HG03354 (cell line): ENCODE results near the gene FNDC3B.
A peak's percentile ranks its signal among the peaks of the same experiment; 100 is the strongest.
"Not testable (repeated sequence)": the region's sequence is repeated elsewhere in the genome, so short reads cannot be mapped to it uniquely, and the experiment has no call there.

ENCODE experiments used
- ATAC-seq: cut with Tn5 transposase; IDR thresholded peaks from one replicate; pipeline ENCODE4 v1.9.1; 2021; ENCODE audit warnings: mild to moderate bottlenecking; ENCODE audit not compliant: unreplicated experiment, poor library complexity, severe bottlenecking

Gene FNDC3B

DNA sequence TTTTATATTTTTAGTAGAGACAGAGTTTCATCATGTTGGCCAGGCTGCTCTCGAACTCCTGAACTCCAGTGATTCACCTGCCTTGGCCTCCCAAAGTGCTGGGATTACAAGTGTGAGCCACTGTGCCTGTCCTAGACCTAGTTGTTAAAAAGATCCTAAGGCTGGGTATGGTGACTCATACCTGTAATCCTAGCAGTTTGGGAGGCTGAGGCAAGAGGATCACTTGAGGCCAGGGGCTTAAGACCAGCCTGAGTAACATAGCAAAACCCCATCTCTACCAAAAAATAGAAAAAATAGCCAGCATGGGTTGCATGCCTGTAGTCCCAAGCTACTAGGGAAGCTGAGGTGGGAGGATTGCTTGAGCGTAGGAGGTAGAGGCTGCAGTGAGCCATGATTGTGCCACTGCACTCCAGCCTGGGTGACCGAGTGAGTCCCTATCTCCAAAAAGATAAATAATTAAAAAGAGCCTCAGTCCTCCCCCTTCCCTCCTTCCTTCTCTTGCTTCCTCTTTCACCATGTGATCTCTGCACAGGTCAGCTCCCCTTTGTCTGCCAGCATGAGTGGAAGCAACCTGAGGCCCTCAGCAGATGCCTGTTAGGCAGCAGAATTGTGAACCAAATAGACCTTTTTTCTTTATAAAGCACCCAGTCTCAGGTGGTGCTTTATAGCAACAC, 9.8 kb upstream of the FNDC3B start:
- no peak for ATAC-seq

DNA sequence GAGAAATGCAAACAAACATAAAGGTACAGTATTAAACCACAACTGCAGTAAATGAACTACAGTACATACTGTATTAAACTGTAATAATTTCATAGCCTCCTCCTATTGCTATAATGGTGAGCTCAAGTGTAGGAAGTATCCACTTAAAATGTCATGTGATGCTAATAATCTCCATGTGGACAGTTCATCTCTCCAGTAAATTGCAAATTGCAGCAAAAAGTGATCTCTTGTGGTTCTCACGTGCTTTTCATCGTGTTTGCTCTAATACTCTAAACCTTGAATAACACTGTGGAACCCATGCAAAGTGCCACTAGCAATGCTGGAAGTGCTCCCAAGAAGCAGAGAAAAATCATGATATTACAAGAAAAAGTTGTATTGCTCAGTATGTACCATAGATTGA, 9.2 kb upstream of the FNDC3B start:
- no peak for ATAC-seq

DNA sequence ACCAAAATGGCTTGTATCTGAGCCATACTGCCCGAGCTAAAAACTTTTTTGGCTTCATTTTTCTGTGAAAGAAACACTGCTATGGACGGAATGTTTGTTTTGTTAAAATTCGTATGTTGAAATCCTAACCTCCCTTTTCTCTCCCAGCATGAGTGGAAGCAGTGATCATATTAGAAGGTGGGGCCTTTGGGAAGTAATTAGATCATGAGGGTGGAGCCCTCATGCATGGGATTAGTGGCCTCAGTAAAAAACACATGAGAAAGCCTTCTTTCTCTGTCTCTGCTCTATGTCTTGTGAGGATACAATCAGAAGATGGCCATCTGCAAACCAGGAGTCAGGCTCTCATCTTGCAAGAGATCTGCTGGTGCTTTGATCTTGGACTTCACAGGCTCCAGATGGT, 7.4 kb upstream of the FNDC3B start:
- no peak for ATAC-seq

DNA sequence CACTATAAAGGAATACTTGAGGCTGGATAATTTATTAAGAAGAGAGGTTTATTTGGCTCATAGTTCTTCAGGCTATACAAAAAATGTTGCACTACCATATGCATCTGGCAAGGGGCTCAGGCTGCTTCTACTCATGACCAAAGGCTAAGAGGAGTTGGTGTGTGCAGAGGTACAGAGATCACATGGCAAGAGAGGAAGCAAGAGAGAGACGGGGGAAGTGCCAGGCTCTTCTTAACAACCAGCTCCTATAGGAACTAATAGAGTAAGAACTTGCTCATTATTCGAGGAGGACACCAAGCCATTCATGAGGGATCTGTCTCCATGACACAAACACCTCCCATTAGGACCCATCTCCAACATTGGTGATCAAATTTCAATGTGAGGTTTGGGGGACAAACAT, 6.0 kb upstream of the FNDC3B start:
- ATAC-seq = no peak

DNA sequence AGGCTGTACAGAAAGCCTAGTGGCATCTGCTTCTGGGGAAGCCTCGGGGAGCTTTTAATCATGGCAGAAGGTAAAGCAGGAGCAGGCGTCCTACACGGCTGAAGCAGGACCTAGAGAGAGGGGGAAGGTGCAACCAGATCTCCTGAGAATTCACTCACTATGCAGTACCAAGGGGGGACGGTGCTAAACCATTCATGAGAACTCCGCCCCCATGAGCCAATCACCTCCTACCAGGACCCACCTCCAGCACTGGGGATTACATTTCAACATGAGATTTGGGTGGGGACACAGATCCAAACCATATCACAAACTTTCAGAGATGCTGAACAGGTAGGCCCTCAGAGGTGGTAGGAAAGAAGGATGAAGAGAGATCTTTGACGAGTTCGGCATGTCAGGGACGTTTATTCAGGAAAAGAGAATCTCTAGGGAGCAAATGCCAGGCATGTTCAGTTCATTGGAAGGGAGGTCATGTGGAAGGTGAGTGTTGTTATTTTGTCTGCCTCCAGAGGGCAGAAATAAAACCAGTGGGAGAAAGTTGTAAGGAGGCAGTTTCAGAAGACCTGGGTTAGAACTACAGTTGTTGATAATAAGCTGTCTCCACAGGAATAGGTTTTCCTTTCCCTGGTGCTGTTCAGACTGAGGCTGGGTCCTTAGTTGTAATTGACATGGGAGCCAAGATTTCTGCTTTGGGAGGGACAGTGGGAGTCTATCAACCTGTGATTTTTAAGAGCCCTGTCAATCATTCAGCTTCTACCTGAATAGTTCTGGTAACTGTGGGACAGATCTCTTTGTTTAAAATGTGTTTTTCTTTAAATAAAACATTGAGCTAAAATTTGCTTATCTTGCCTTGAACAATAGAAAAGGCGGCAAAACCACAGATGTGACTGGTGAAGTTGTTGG, 4.3 kb upstream of the FNDC3B start:
- ATAC-seq = no peak

DNA sequence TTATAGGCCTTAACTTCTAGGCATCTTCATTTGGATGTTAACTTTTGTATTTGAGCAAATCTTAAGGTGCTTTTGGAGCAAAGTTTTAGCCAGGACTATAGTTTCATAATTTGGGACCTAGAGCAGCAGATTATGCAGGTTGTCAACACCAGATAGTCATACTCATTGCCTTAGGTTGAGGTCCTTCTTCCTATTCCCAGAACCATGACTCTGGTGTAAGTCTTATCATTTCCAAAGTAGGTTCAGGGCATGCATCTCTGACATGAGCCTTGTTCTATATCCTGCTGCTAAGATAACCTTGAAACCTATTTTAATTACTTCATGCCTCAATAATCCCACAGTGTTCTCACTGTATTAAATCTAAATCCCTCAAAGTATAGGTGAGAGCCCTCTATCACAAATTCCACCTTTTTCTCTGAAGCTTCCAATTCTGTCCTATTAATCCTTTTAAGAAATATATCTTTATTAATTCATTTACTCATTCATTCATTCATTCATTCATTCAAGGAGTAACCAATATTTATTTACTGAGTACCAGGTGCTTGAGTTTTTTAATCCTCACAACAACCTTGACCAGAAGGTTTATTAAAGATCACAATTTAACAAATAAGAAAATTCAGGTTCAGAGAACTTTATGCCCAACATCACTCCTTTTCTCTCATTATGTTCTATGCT, 2.7 kb upstream of the FNDC3B start:
- no peak for ATAC-seq

DNA sequence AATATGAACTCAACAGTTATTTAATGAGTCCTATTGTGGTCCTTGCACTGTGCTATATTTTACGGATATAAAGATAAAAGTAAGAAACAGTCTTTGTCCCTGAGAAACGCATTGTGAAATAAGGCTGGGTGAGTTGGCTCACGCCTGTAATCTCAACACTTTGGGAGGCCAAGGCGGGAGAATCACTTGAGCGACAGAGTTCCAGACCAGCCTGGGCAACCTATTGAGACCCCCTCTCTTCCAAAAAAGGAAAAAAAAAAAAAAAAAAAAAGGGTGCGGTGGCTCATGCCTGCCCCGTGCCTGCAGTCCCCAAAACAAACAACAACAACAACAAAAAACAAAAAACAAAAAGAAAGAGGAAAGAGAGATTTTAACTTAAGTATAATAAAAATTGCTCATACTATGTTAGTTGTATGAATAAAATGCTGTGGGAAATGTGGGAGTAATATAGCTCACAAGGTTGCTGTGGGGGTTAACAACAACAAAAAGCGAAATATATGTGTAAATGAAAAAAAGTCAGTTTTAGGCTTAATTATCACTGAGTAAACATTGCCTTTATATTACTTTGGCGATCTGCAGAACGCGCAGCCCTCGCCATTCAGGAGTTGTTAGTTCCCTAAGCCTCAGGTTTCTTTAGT, 461 bp upstream of the FNDC3B start:
- peak; percentile 0 for ATAC-seq

DNA sequence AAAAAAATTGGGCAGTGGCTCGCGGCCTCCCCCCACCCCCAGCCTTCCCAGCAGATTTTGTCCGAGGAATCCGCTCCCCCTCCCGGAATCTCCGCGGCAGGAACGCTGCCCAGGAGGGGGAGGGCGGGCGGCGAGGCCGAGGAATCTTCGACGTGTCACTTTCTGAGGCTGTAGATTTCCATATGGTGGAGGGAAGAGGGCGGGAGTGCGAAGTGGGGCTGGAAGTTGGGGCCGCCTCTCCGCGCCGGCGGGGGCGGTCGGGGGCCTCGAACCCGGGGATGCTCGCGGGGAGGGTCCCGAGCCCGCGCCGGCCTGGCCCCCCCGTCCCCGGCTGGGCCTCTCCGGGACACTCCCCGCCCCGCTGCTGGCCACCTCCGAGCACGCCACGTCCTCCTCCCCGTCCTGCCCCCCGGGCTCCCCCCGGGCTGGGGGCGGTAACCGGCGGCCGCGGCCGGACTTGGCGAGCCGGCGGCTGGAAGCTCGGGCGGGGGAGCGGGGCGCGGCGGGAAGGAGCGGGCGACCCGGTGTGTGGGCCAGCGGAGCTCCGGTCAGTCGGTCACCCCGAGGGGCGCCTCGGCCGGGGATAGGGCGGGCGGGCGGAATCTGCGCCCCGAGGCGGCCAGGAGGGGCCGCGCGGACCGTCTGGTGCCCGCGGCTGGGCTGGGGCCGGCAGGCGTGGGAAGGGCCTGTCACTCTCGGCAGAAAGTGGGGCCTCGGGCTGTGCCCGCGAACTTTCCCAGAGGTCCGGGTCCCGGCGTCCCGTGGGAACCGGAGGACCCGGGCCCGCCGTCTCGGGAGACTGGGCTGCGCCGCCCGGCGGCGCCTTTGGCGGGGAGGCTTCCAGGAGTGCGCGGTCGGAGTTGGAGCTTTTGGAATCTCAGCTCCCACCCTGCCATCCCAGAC, 951 bp downstream of the FNDC3B start:
- peak; percentile 37 for ATAC-seq

DNA sequence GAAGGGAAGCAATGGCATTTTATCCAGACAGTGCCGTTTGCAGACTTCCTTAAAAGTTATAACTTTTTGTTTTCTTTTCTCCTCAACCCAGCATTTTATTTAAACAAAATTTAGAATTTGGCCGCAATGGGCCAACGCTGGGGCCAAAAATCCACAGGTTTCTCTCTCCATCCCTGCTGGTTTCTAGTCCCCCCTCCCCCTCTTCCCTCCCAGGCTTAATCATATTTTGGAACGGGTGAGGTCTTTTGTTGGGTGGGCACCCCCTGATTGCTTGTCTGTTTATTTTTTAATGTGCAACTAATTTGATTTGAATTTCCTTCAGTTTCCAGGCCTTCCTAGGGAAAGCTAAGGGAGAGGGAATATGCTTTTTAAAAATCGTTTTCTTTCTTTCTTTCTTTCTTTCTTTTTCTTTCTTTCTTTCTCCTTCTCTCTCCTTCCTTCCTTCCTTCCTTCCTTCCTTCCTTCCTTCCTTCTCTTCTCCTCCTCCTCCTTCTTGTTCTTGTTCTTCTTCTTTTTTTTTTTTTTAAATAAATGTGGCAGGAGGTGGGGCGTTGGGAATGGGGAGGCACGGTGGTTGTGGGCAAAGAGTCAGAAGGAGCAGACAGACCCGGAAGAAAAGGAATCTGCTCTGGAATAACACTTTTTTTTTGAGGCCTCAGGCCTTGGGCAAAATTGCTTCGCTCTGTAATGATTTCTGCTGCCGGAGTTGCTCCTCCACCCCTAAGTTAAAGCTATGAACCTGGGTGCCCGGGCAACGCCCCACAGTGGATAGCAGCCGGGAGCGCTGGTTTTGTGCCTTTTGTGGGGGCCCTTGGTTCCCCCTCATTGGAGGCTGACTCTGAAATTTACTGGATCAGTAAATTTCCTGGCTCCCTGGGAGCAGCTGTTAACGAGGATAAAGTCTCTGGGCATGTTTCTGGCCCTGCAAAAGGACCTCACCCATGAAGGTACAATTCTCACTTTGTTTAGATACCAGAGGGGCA, 1.9 kb downstream of the FNDC3B start:
- ATAC-seq = no peak

DNA sequence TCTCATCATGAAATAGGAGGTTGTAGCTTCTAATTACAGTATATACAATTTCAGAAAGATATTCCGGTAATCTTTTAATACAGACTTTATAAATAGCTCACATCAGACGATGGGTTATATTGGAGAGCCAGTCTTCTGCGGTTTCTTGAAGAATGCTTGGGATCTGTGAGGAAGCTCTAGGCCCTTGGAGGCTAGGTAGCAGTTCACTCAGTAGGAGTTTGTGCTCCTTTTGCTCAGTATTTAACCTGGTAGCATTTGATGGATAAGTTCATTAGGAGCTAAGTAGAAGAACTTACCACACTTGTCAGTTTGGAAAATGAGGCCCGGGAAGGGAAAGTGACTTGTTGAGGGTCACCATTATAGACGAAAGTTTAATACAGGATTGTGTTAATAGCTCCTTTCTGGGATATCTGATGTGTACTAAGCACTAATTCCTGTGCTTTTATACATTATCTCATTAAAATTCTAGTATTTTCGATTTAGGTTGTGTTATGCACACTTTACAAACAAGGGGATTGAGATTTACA, 2.8 kb downstream of the FNDC3B start:
- ATAC-seq = no peak

DNA sequence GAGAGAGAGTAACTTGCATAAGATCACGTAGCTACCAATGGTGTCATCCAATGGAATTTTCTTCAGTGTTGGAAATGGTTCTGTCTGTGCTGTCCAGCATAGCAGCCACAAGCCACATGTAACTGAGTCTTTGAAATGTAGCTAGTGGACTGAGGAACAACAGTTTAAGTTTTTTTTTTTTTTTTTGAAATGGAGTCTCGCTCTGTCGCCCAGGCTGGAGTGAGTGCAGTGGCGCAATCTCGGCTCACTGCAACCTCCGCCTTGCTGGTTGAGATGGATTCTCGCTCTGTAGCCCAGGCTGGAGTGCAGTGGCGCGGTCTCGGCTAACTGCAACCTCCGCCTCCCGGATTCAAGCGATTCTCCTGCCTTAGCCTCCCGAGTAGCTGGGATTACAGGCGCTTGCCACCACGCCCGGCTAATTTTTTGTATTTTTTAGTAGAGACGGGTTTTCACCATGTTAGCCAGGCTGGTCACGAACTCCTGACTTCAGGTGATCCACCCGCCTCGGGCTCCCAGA, 3.3 kb downstream of the FNDC3B start:
- ATAC-seq = not testable (repeated sequence)

DNA sequence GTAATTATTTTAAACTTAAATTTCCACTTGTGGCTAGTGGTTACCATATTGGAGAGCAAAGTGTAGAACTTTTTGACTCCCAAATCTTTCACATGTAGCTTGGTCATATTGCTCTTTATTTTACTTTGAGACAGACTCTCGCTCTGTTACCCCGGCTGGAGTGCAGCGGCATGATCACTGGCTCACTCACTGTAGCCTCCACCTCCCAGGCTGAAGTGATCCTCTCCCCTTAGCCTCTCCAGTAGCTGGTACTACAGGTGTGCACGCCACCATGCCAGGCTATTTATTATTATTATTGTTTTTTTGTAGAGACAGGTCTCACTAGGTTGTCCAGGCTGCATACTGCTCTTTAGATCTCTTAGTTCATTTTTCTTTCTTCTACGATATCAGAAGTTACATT, 3.9 kb downstream of the FNDC3B start:
- ATAC-seq = no peak

DNA sequence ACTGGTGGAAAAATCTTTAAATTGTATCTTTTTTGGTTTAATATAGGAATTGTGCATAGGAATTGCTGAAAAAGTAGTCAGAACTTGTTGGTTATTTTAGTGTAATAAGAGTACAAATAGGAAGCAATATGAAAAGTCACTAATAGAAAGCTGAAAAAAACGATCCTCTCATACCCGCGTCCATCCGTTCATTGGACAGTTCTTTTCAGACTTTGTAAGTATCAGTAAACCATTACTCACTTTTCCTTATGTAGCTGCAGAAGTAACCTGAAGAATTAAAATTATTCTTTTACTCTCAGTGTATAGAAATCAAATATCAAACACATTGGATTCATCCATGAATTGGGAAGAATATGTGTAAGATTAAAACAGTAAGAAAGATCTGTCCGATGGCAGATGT, 4.4 kb downstream of the FNDC3B start:
- no peak for ATAC-seq

DNA sequence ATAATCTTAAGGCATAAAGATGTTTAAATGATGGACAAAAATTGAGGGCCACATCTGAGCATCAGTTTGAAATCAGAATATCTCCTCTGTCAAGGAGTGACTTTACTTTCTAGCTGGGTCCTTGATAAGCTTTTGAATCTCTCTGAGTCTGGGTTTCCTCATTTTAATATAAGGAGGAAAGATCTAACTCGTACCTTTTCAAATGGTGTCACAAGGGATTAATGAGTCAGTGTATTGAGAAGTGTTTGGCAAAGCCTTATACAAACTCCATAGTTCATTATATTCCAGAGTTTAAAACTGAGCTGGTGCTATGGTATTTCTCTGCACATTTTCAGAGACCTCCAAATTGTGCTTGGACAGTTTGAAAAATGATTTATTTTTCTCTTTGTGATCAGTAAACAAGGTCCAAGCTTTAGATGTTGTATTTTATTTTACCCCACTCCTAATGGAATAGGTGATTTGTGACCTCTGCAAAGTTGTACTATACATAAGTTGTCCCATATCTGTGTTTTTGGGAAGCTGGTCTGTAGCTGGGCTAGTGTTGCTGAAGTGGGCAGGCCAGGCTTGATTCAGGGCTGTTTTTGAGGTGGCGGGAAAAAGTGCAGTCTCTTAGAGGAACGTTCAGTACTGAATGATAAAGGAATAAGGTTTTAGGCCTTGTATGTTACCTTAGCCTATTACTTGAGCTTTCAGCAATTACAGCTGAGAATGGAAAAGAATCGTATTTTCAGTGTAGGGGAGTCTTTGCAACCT, 5.6 kb downstream of the FNDC3B start:
- no peak for ATAC-seq

DNA sequence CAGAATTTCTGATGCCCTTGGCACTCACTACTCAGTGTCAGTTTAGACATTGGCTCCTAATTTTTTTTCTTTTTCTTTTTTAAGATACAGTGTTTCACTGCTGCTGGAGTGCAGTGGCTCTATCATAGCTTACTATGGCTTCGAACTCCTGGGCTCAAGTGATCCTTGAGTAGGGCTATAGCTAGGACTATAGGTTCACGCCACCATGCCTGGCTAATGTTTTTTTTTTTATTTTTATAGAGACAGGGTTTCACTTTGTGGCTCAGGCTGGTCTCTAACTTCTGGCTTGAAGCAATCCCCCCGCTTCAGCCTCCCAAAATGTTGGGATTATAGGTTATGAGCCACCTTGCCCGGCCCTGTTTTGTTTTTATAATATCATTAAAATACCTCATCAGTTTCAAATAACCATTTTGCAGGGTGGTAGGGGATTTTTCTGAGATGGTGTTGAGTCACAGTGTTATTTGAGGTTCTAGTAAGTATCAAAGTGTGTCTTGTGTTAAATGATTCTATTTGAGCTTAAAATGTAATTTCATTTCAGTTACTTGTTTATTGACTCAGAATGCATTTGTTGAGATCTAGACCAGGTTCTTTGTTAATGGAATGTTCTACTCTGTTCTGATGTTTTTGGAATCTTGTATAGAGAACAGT, 7.0 kb downstream of the FNDC3B start:
- ATAC-seq = no peak

DNA sequence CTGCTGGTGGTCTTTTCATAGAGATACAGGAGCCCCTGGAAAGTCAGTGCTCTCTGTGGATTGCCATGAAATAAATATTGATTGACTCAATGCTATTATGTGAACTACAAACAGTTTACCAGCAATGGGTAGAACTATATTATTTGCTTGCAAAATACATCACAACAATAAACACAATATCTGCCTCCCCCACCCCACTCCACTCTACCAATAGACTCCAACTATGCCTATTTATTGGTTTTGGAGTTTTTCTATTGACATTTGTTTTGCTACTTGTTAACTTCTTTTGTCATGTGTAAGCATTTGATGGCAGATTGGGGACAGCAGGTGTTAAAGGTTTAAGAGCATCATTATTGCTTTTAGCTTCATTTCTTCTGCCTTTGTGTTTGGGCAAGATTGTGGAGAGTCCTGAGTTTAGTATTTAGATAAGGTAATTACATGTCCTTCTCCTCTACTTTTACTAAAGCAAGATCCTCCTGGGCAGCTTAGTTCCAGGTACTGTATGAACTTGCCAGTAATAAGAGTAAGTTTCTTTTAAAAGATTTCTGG, 8.3 kb downstream of the FNDC3B start:
- ATAC-seq = no peak
